ENCODE measurements around the gene CTNNA2. TPM values are rescaled to one million over a fixed set of nuclear protein-coding genes. Genes with fewer than 3 reads are reported as not detected.

Gene CTNNA2
- polyA plus RNA-seq, 2 of the 4 experiments (the other 2 are of a cell fraction) = 0.50 to 0.94 TPM

- Histone ChIP-seq H3K4me3 (no peak overlapping the region), H3K9me3 (peaks cover 5% of the 10 kb centered on the region; the same call in 1 of the 3 replicates), H3K4me1 (no peaks in the 10 kb centered on the region), H3K4me2 (no peak overlapping the region), H3K27ac (no peak overlapping the region)
- ChIA-PET CTCF (no interaction called here), POLR2A (no interaction called here)
- ATAC-seq = no peak
- 72% methylated on average over 17 of the region's 17 CpGs for WGBS (ENCODE audit: missing lambda C conversion rate)
- DNase-seq (ENCODE audit: low read depth in 1 of 2, low spot score in 1 of 2) = no peak
- no peak for TF ChIP-seq FOXS1 (CRISPR knock-in tag; IDR thresholded peaks at IDR 0.05)
- TF ChIP-seq GATA3 (IDR thresholded peaks at IDR 0.05; ENCODE audit: borderline replicate concordance) = no peak
- no peak for TF ChIP-seq NR3C1 (IDR thresholded peaks at IDR 0.05)
- no peak for TF ChIP-seq TFCP2L1 (CRISPR knock-in tag; IDR thresholded peaks at IDR 0.05)
- no peak for FAIRE-seq
These were observed 345.0 kb downstream of the CTNNA2 start for GRCh38 chr2:79857888-79858287.

GRCh38 chr2:79860228-79861058 is 347.6 kb downstream of the CTNNA2 start:
- Histone ChIP-seq H3K27ac (no peak overlapping the region), H3K4me2 (no peak overlapping the region), H3K4me1 (no peaks in the 10 kb centered on the region), H3K4me3 (no peak overlapping the region), H3K9me3 (no peaks in the 10 kb centered on the region)
- CTCF ChIA-PET = interaction anchor here (0.8 to 1.3 kb wide), 4 partner anchors 231 to 640 kb away, joined by 3 to 4 read pairs (median 3); no protein-coding TSS in a partner anchor
- TF ChIP-seq ZSCAN20 (CRISPR knock-in tag; IDR thresholded peaks at IDR 0.05) = no peak
- TF ChIP-seq PHF8 (IDR thresholded peaks at IDR 0.05; ENCODE audit: borderline replicate concordance, low read depth) = no peak
- TF ChIP-seq ELK1 (IDR thresholded peaks at IDR 0.05; ENCODE audit: low read depth, low read length) = no peak
- no peak for TF ChIP-seq HEYL (CRISPR knock-in tag; IDR thresholded peaks at IDR 0.05)
- TF ChIP-seq, protein P1, sequence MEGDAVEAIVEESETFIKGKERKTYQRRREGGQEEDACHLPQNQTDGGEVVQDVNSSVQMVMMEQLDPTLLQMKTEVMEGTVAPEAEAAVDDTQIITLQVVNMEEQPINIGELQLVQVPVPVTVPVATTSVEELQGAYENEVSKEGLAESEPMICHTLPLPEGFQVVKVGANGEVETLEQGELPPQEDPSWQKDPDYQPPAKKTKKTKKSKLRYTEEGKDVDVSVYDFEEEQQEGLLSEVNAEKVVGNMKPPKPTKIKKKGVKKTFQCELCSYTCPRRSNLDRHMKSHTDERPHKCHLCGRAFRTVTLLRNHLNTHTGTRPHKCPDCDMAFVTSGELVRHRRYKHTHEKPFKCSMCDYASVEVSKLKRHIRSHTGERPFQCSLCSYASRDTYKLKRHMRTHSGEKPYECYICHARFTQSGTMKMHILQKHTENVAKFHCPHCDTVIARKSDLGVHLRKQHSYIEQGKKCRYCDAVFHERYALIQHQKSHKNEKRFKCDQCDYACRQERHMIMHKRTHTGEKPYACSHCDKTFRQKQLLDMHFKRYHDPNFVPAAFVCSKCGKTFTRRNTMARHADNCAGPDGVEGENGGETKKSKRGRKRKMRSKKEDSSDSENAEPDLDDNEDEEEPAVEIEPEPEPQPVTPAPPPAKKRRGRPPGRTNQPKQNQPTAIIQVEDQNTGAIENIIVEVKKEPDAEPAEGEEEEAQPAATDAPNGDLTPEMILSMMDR (IDR thresholded peaks at IDR 0.05) = peak; percentile 58
- peak; percentile 49 for TF ChIP-seq SMC3 (IDR thresholded peaks at IDR 0.05)
- TF ChIP-seq HOXB5 (CRISPR knock-in tag; IDR thresholded peaks at IDR 0.05) = no peak
- TF ChIP-seq RAD21 (conservative IDR thresholded peaks at IDR 0.05 in 1 of 2, IDR thresholded peaks at IDR 0.05 in 1 of 2) = peak; percentile 67
- peak; percentile 6 to 54 for DNase-seq (ENCODE audit: low read depth in 1 of 2, low spot score in 1 of 2)
- ATAC-seq = peak in 1 of 2 experiments; percentile 75; a peak in 4 of 6 replicates
- POLR2A ChIA-PET = no interaction called here
- FAIRE-seq = no peak
- WGBS (ENCODE audit: missing lambda C conversion rate) = 17% methylated on average over 10 of the region's 10 CpGs

DNA sequence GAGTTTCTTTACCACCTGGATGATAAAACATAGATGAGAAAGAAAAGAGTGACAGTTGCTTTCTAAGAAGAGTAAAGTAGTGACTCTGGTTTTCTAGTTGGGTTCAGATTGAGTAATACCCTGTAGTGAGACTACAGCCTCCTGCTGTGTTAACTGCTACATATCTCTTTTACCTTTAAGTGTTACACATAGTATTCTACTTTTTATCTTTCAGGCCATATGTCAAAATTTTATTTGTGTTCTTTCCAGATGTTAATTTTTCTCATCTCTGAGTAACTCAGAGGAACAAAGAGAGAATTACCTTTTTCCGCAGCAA is 348.2 kb downstream of the CTNNA2 start:
- 2% methylated on average over 1 of the region's 1 CpG for WGBS (ENCODE audit: missing lambda C conversion rate)
- H3K27ac ChIP-seq = no peak overlapping the region
- H3K4me1 ChIP-seq = no peaks in the 10 kb centered on the region
- ATAC-seq (no peak), FAIRE-seq (no peak), DNase-seq (ENCODE audit: low read depth in 1 of 2, low spot score in 1 of 2) (no peak)
- CTCF ChIA-PET = interaction anchor here (0.8 to 1.3 kb wide), 3 partner anchors 327 to 640 kb away, joined by 3 to 4 read pairs (median 3); no protein-coding TSS in a partner anchor
- POLR2A ChIA-PET = no interaction called here
- no peak overlapping the region for H3K4me3 ChIP-seq
- no peak overlapping the region for H3K4me2 ChIP-seq
- H3K9me3 ChIP-seq = no peaks in the 10 kb centered on the region
- TF ChIP-seq NPAS2 (CRISPR knock-in tag; IDR thresholded peaks at IDR 0.05; ENCODE audit: borderline replicate concordance) (no peak), KDM1A (IDR thresholded peaks at IDR 0.05; ENCODE audit: low read depth) (no peak), CEBPB (IDR thresholded peaks at IDR 0.05) (no peak), SMC3 (IDR thresholded peaks at IDR 0.05) (no peak), GATA3 (IDR thresholded peaks at IDR 0.05; ENCODE audit: borderline replicate concordance) (no peak), ELK1 (IDR thresholded peaks at IDR 0.05; ENCODE audit: low read depth, low read length) (no peak), FOXS1 (CRISPR knock-in tag; IDR thresholded peaks at IDR 0.05) (no peak), CHD4 (IDR thresholded peaks at IDR 0.05; ENCODE audit: borderline replicate concordance) (no peak), ZNF302 (CRISPR knock-in tag; IDR thresholded peaks at IDR 0.05) (no peak), RAD21 (conservative IDR thresholded peaks at IDR 0.05 in 1 of 2, IDR thresholded peaks at IDR 0.05 in 1 of 2) (no peak), HEYL (CRISPR knock-in tag; IDR thresholded peaks at IDR 0.05) (no peak), RNF2 (IDR thresholded peaks at IDR 0.05; ENCODE audit: borderline replicate concordance, low read depth) (no peak), RCOR1 (IDR thresholded peaks at IDR 0.05; ENCODE audit: low read depth, low read length) (no peak), RARB (CRISPR knock-in tag; IDR thresholded peaks at IDR 0.05) (no peak)
- TF ChIP-seq, protein P2, sequence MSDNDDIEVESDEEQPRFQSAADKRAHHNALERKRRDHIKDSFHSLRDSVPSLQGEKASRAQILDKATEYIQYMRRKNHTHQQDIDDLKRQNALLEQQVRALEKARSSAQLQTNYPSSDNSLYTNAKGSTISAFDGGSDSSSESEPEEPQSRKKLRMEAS (IDR thresholded peaks at IDR 0.05) = no peak
- TF ChIP-seq, protein P3, sequence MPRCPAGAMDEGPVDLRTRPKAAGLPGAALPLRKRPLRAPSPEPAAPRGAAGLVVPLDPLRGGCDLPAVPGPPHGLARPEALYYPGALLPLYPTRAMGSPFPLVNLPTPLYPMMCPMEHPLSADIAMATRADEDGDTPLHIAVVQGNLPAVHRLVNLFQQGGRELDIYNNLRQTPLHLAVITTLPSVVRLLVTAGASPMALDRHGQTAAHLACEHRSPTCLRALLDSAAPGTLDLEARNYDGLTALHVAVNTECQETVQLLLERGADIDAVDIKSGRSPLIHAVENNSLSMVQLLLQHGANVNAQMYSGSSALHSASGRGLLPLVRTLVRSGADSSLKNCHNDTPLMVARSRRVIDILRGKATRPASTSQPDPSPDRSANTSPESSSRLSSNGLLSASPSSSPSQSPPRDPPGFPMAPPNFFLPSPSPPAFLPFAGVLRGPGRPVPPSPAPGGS (IDR thresholded peaks at IDR 0.05) = no peak

Measured in A549 (cell line).